IPS-20b (cell line): ENCODE data around the gene SBK2.

Source experiments
- H3K27ac ChIP-seq: one replicate; pipeline ENCODE4 v1.5.1; 2013; ENCODE audit warnings: low read length
- H3K27me3 ChIP-seq: 2 replicates; pipeline ENCODE4 v1.6.1; 2013; ENCODE audit warnings: mild to moderate bottlenecking, low read length, inconsistent platforms; ENCODE audit not compliant: insufficient read depth
- H3K36me3 ChIP-seq: 2 replicates; pipeline ENCODE4 v1.6.1; 2013; ENCODE audit warnings: low read depth, mild to moderate bottlenecking, inconsistent platforms, low read length, moderate library complexity; ENCODE audit not compliant: insufficient read depth
- H3K4me1 ChIP-seq: 2 replicates; pipeline ENCODE4 v1.6.1; 2013; ENCODE audit warnings: mild to moderate bottlenecking, control low read depth, inconsistent platforms, low read length, moderate library complexity; ENCODE audit not compliant: insufficient read depth
- H3K4me3 ChIP-seq: 2 replicates; pipeline ENCODE4 v1.5.1; 2013; ENCODE audit warnings: mild to moderate bottlenecking, low read length, inconsistent platforms
- H3K9ac ChIP-seq: 2 replicates; pipeline ENCODE4 v1.6.1; 2013; ENCODE audit warnings: low read depth, mild to moderate bottlenecking, inconsistent platforms, low read length, moderate library complexity
- H3K9me3 ChIP-seq: 2 replicates; pipeline ENCODE4 v1.6.1; 2013; ENCODE audit warnings: mild to moderate bottlenecking, low read depth, low read length, inconsistent platforms; ENCODE audit not compliant: insufficient read depth

Gene SBK2

DNA sequence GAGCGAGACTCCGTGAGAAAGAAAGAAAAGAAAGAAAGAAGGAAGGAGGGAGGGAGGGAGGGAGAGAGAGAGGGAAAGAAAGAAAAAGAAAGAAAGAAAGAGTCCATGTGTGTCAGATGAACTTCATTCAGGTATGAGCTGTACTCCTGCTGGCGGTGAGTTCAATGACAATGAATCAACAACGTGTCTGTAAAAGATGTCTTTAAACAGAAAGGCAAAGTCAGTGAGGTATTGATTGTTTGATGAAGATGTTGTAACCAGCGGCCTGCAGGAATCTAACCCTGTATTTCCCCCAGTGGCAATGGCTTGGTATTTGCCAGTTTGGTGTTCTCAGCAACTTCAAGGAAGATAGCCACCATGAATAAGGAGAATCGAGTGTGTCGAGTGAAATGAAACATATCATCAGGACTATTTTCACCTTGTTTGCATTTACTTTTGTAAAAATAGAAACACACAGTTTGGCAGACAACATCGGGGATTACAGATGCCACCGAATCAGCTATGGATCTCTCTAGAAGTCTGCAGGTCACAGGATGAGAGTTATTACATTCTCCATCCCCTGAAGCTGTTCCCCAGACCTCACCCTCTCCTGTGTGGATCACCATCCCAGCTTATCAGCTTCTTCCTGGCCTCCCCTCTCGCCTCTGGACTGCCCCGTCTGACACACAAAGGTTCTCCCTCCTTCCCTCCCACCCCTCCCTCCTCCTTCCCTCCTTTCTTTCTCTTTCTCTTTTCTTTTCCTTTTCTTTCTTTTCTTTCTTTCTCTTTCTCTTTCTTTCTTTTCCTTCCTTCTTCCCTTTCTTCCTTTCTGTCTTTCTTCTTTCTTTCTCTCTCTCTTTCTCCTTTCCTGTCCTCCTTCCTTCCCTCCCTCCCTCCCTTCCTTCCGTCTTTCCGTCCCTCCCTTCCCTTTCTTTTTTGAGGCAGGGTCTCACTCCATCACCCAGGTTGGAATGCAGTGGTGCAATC lies 16.6 kb upstream of the SBK2 start:
- H3K36me3 ChIP-seq = no peaks in the 10 kb centered on the region
- no peaks in the 10 kb centered on the region for H3K9me3 ChIP-seq
- H3K9ac ChIP-seq = no peak overlapping the region
- peaks cover 10% of the 10 kb centered on the region for H3K27me3 ChIP-seq
- no peak overlapping the region for H3K4me3 ChIP-seq
- no peak overlapping the region for H3K27ac ChIP-seq
- peaks cover 14% of the 10 kb centered on the region; the same call in 1 of the 2 replicates for H3K4me1 ChIP-seq

DNA sequence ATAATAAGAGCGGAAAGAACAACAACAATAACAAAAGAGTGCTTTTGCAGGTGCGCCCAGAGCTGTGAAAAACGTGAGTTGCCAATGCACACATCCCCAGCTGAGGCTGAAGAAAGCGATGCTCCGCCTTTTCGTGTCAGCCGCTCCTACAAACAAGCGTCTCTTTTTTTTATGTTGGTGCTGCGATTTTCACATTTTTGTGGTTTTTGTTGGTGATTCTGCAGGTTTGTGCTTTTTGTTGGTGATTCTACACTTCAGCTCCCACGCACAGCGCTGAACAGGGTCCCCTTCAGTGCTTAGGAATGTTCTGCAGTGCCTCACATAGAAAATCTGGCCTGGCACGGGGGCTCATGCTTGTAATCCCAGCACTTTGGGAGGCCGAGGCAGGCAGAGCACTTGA lies 15.7 kb upstream of the SBK2 start:
- Histone ChIP-seq H3K27me3 (peaks cover 10% of the 10 kb centered on the region), H3K9ac (no peak overlapping the region), H3K27ac (no peak overlapping the region), H3K36me3 (no peaks in the 10 kb centered on the region), H3K4me1 (peaks cover 14% of the 10 kb centered on the region; the same call in 1 of the 2 replicates), H3K9me3 (no peaks in the 10 kb centered on the region), H3K4me3 (no peak overlapping the region)

DNA sequence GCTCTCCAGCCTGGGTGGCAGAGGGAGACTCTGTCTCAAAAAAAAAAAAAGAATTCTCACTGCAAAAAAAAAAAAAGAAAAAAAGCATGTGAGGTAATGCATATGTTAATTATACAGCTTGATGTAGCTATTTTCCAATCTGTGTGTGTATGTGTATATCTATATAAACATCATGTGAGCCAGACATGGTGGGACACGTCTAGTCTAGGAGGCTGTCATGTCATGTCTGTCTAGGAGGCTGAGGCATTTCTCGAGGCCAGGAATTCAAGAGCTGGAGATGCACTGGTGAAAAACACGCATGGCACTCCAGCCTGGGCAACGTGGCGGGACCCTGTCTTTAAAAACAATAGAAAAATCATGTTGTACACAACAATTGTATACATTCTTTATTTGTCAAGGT lies 15.3 kb upstream of the SBK2 start:
- Histone ChIP-seq H3K27me3 (peaks cover 10% of the 10 kb centered on the region), H3K27ac (no peak overlapping the region), H3K9ac (no peak overlapping the region), H3K36me3 (no peaks in the 10 kb centered on the region), H3K4me3 (no peak overlapping the region), H3K4me1 (peaks cover 14% of the 10 kb centered on the region; the same call in 1 of the 2 replicates), H3K9me3 (no peaks in the 10 kb centered on the region)

DNA sequence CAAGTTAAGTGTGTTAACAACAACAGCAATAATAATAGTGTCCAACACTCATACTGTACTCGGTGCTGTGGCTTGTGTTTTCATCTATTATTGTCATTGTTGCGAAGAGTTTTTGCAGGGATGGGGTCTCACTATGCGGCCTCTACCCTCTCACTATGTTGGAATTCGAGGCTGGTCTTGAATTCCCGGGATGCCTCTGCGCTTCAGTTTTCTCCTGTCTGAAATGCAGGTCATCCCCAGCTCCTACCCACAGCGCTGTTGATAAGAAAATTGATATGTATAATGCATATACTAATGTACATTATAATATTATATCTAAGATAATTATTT lies 13.4 kb upstream of the SBK2 start:
- H3K4me1 ChIP-seq = peaks cover 14% of the 10 kb centered on the region; the same call in 1 of the 2 replicates
- peak overlapping the region; percentile 67 for H3K4me3 ChIP-seq

DNA sequence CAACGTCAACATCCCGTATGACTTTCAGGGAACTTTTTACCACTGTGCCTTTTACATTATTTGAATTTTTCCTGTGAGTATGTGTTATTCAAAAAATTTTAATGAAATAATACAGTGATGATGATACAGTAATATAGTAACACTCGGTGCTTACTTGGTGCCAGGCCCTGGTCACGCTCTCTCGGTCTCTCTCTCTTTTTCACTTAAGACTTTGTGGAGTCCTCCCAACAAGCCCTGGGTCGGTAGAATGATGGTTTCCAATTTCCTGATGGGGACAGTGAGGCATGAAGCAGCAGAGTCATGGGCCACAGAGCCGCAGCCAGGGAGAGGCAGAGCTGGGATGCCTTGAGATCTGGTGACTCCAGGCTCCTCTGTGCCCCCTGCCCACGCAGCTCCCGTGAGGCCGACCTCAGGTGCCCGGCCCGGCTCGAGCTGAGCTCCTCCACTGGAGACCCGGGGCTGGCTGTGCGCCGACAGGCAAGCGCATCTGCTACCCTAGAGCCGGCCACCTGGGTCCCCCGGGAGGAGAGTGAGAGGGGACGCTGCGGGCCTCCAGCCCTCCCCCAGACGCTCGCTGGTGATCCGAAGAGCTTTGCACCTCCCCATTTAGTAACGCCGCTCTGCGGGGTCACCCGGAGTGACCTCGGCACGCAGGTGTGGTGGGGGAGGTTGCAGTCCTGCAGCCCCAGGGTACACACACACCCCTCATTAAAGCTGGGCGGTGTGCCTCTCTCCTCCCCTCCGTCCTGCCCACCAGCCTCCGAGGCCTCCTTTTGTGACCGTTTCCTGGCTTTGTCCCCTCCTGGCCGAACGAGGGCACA lies 12.8 kb upstream of the SBK2 start:
- Histone ChIP-seq H3K27ac (peak overlapping the region; percentile 5), H3K4me3 (peak overlapping the region; percentile 67), H3K4me1 (peaks cover 14% of the 10 kb centered on the region; the same call in 1 of the 2 replicates), H3K9ac (peak overlapping the region; percentile 47; the same call in 1 of the 2 replicates), H3K27me3 (peaks cover 10% of the 10 kb centered on the region), H3K36me3 (no peaks in the 10 kb centered on the region), H3K9me3 (no peaks in the 10 kb centered on the region)

More for the DNA sequence above, 13.4 kb upstream of the SBK2 start:
- H3K27me3 ChIP-seq = peaks cover 10% of the 10 kb centered on the region
- no peaks in the 10 kb centered on the region for H3K9me3 ChIP-seq
- H3K36me3 ChIP-seq = no peaks in the 10 kb centered on the region
- peak overlapping the region; percentile 47; the same call in 1 of the 2 replicates for H3K9ac ChIP-seq
- H3K27ac ChIP-seq = peak overlapping the region; percentile 5

DNA sequence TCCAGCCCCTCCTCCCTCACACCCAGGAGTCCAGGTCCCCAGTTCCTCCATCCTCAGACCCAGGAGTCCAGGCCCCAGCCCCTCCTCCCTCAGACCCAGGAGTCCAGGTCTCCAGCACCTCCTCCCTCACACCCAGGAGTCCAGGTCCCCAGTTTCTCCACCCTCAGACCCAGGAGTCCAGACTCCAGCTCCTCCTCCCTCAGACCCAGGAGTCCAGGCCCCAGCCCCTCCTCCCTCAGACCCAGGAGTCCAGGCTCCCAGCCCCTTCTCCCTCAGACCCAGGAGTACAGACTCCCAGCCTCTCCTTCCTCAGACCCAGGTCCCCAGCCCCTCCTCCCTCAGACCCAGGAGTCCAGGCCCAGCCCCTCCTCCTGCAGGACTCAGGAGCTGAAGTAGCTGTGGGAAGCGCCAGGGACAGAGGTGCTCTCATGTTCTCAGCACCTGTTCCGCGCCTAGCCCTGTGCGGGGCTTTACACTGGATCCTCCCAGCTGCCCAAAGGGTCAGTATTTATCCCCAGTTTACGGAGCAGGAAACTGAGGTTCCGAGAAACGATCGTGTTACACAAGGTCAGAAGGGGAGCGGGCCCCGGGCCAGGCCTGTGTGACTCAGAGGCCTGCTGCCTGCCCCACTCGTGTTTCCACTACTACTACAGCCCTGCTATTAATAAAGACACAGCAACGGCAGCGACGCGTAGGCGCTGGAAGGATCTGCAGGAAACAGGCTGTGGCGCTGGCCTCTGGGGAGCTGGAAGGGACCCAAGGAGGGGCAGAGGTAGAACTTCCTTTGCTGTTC lies 10.1 kb upstream of the SBK2 start:
- Histone ChIP-seq H3K36me3 (no peaks in the 10 kb centered on the region), H3K9ac (no peak overlapping the region), H3K9me3 (no peaks in the 10 kb centered on the region), H3K4me1 (peaks cover 3% of the 10 kb centered on the region; the same call in 1 of the 2 replicates), H3K27me3 (no peaks in the 10 kb centered on the region), H3K4me3 (no peak overlapping the region), H3K27ac (no peak overlapping the region)

DNA sequence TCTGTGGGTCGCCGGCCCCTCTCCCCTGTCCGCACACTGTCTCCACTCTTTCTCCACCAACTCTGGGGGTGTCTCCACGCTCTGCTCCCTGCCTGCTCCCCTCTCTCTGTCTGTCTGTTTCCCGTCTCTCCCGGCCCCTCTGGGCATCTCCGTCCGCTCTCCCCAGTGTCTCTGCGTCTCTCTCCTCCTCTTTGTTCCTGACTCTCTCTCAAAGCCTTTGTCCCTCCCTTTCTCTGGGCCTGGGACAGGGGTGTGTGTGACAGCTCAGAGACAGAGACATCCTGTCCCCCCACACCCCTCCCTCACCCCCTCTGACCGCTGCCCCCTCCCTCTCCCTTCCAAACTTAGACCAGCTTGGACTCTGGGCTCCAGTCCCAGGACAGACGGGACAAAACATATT lies 9.1 kb upstream of the SBK2 start:
- H3K27ac ChIP-seq = no peak overlapping the region
- no peak overlapping the region for H3K4me3 ChIP-seq
- no peaks in the 10 kb centered on the region for H3K27me3 ChIP-seq
- no peaks in the 10 kb centered on the region for H3K9me3 ChIP-seq
- H3K9ac ChIP-seq = no peak overlapping the region
- no peaks in the 10 kb centered on the region for H3K36me3 ChIP-seq
- peaks cover 3% of the 10 kb centered on the region; the same call in 1 of the 2 replicates for H3K4me1 ChIP-seq

DNA sequence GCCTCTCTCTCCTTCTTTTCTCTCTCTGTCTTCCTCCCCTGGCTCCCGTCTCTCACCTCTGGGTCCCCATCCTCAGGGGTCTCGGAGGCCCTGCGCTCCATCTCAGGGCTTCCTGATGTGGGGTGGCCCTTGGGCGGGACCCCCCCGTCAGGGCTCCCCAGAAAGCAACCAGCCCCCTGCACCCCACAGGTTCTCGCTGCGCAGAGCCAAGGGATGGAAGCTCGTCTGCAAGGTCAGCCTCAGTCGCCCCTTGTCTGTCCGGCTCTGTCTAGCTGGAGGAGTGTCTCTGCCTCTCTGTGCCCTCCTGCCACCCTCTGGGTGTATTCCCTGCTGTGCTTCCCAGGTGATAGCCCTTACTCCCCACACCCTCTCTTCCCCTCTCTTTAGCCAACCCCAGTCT lies 8.5 kb upstream of the SBK2 start, which contains the start of gene SBK3:
Gene SBK3 (minus strand): TSS at position 101 of the 400 bp plus-strand sequence. CDS start 0 bp downstream, at position 101.
- no peaks in the 10 kb centered on the region for H3K27me3 ChIP-seq
- H3K9me3 ChIP-seq = no peaks in the 10 kb centered on the region
- H3K27ac ChIP-seq = no peak within 1 kb of the TSS
- no peak within 1 kb of the TSS for H3K9ac ChIP-seq
- peaks cover 3% of the 10 kb centered on the region; the same call in 1 of the 2 replicates for H3K4me1 ChIP-seq
- no peaks in the 10 kb centered on the region for H3K36me3 ChIP-seq
- no peak within 1 kb of the TSS for H3K4me3 ChIP-seq

GRCh38 chr19:55544776-55545439 lies 8.0 kb upstream of the SBK2 start:
- Histone ChIP-seq H3K9me3 (no peaks in the 10 kb centered on the region), H3K27ac (no peak overlapping the region), H3K4me1 (peaks cover 3% of the 10 kb centered on the region; the same call in 1 of the 2 replicates), H3K9ac (no peak overlapping the region), H3K4me3 (no peak overlapping the region), H3K27me3 (no peaks in the 10 kb centered on the region), H3K36me3 (no peaks in the 10 kb centered on the region)

DNA sequence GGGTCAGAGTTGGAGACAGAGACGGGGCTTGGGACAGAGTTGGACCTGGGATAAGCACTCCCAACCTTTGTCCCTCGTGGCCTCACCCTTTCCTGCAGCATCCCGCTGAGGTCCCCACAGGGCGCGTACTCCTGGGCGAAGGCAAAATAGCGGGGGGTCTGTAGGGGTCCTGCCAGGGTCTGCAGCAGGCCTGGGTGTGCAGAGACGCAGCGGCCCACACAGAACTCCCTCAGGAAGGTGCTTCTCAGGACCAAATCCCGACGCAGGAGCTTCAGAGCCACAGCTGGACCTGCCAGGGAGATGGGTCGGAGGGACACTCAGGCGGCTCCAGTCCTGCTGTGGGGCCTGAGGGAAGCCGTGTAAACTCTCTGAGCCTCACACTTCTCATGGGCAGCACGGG lies 7.1 kb upstream of the SBK2 start:
- H3K9ac ChIP-seq = no peak overlapping the region
- no peak overlapping the region for H3K4me3 ChIP-seq
- no peaks in the 10 kb centered on the region; the same call in 1 of the 2 replicates for H3K4me1 ChIP-seq
- H3K27ac ChIP-seq = no peak overlapping the region
- no peaks in the 10 kb centered on the region for H3K36me3 ChIP-seq
- no peaks in the 10 kb centered on the region for H3K27me3 ChIP-seq
- H3K9me3 ChIP-seq = no peaks in the 10 kb centered on the region
